SU-DHL-6 (cell line): ENCODE measurements around the gene SLC14A1.

Experiments used
- EZH2phosphoT487 ChIP-seq: fragments of 200-600 bp; sonication (generic), shearing (Covaris generic); conservative IDR thresholded peaks from 2 replicates; pipeline ENCODE4 v1.6.1; 2018; ENCODE audit warnings: mild to moderate bottlenecking, antibody characterized with exemption, low read length, moderate library complexity, mixed read lengths
- TF ChIP-seq, protein P1 (sequence below): fragments of 200-600 bp; sonication (generic); IDR thresholded peaks from one replicate; pipeline ENCODE4 v1.5.1; 2017; ENCODE audit warnings: antibody characterized with exemption, mild to moderate bottlenecking, low read length, moderate library complexity; ENCODE audit not compliant: insufficient read depth, poor library complexity, severe bottlenecking

DNA sequence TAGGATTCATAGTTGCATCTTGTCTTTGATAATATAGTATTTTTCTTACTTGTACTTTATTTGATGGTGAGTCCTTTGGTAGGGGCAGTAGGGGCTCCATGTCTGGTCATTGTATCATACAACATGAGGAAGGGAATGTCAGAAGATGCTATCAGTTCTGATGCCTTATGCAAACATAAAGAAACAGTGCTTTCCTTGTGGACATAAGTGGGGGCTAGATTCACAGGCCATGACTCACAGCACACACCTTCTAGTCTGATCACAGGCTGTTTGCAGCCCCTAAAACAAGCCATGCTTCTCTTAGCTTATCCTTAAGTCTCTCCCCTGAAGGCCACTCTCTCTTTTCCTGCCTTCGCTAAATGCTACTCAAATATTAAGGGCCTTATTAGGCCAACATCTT lies 10.7 kb upstream of the SLC14A1 start:
- TF ChIP-seq, protein P1, sequence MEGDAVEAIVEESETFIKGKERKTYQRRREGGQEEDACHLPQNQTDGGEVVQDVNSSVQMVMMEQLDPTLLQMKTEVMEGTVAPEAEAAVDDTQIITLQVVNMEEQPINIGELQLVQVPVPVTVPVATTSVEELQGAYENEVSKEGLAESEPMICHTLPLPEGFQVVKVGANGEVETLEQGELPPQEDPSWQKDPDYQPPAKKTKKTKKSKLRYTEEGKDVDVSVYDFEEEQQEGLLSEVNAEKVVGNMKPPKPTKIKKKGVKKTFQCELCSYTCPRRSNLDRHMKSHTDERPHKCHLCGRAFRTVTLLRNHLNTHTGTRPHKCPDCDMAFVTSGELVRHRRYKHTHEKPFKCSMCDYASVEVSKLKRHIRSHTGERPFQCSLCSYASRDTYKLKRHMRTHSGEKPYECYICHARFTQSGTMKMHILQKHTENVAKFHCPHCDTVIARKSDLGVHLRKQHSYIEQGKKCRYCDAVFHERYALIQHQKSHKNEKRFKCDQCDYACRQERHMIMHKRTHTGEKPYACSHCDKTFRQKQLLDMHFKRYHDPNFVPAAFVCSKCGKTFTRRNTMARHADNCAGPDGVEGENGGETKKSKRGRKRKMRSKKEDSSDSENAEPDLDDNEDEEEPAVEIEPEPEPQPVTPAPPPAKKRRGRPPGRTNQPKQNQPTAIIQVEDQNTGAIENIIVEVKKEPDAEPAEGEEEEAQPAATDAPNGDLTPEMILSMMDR, result no peak
- no peak for TF ChIP-seq EZH2phosphoT487
